Posterior cingulate gyrus (tissue), 11 donors: ENCODE results near the gene KRTAP10-6.
"Not testable (repeated sequence)": the region's sequence is repeated elsewhere in the genome, so short reads cannot be mapped to it uniquely, and the experiment has no call there.

Source experiments
- DNase-seq, 10 donors: peaks; one replicate each; pipeline versions ENCODE4 v3.0.0 to v3.0.0-alpha.2; 2020 to 2021; ENCODE audit warnings: mixed read lengths in 3 of 10
- intact Hi-C: fragments of 100-400 bp; cut with DNase I; formaldehyde crosslinking; loops from one replicate; pipeline ENCODE4 v1.15.1; 2023

The KRTAP10-6 gene

GRCh38 chr21:44601091-44601490 is 8.8 kb upstream of the KRTAP10-6 start:
- intact Hi-C loops, result not testable (repeated sequence)
- DNase-seq, result peak in 1 of 10 donors; percentile 56

DNA sequence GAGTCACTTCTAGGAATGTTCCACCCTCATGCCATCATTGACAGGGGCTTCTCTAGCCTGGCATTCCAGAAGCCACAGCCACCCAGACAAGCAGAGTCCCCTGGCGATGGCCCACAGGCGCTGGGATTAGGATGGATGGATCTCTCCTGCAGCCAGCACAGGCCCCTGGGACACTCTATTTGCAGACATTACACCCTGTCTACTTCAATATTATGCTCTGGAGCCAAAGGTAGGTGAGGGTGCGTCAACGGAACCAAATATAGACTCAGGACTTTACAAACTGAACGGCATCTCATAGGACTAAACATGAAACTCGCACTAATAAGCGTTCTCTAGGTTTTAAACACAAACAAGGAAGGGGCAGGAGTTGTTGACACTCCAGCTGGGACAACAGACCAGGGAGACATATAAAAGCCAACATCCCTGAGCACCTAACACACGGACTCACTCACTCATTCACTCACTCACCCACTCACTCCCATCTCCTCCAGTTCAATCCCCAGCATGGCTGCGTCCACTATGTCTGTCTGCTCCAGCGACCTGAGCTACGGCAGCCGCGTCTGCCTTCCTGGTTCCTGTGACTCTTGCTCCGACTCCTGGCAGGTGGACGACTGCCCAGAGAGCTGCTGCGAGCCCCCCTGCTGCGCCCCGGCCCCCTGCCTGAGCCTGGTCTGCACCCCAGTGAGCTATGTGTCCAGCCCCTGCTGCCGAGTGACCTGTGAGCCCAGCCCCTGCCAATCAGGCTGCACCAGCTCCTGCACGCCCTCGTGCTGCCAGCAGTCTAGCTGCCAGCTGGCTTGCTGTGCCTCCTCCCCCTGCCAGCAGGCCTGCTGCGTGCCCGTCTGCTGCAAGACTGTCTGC is 8.0 kb upstream of the KRTAP10-6 start, which contains the start of gene KRTAP10-7:
KRTAP10-7 (plus strand) TSS at position 480 of the 861 bp plus-strand sequence; CDS start at position 505, 25 bp downstream.
- DNase-seq, intact Hi-C loops: not testable (repeated sequence)

DNA sequence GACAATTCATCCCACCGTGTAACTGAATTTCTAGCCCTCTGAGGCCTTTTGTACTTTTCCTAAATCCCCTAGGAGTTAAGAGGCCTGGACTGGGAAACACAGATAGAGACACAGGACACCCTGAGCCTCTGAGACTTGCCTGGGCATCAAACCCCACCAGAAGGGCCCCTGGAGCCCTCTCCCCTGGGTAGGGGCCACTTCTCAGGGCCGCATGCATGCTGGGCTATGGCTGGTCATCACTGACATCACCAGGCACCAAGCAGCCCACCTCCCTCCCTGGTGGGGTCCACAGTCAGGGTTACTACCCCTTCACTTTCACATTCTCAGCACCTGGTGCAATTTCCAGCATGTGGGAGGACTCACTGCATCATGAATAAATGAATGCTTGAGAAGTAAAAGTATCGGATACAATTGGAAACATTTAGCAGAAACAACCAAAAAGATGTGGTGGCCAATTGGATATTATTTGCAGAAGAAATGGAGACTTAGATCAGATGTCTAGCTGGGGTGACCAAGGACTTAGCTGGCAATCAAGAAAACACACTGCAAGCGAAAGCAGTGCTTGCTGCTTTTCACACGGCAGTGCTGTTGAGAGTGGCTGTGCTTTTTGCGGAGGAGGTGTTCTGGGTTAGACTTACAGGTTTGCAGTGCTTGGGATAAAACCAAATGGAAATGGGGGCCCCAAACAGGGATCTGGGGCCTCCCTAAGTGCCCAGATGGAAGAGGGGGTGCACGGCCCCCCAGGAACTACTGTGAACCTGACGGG is 7.1 kb upstream of the KRTAP10-6 start:
- intact Hi-C loops, result no loop called here
- DNase-seq, result peak in 1 of 10 donors; percentile 66

GRCh38 chr21:44598061-44598460 is 5.8 kb upstream of the KRTAP10-6 start:
- DNase-seq, result no peak
- intact Hi-C loops, result no loop called here

DNA sequence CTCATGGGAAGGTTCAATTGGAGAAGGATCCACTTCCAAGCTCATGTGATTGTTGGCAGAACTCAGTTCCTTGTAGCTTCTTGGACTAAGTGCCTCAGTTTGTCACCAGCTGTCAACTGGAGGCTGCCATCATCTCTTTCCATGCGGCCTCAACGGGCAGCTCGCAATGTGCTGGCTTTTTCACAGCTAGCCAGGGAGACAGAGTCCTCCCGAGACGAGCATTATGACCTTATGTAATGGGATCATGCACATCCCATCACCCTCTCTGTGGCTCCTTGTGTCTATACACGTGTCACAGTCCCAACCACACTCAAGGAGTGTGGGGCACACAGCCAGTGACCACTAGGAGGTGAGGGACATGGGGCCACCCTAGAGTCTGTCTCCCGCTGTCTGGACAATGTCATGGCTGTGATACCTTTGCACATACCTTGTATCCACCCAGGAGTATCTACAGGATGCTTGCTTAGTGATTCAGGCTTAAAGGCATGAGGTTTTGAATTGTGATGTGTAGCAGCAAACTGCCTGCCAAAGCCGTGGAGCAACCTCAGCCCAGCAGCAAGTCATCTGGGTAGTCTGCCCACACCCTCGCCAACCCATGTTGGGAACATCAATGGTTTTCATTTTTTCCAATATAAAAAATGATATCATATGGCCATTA is 3.9 kb upstream of the KRTAP10-6 start:
- intact Hi-C loops, result no loop called here
- DNase-seq, result no peak

DNA sequence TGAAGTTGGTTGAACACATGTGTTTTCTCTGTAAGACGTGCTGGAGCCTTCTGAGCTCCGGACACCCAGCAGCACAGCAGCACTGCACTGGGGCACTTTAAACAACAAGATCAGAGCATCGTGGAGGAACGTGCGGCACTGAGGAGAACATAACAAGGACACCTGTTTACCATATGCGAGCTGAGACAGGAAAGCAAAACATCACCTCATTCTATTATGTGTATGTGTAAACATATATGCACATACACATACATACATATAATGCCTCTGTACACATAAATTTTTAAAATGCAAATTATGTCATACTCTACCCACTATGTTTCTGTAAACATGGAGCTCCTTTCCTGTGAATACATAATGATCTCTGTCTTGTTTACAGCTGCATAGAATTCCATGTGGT is 3.2 kb upstream of the KRTAP10-6 start:
- intact Hi-C loops, result no loop called here
- no peak for DNase-seq

- peak in 2 of 10 donors; percentile 31 to 34 for DNase-seq
- intact Hi-C loops, result no loop called here
Observed at GRCh38 chr21:44594406-44594916, 2.2 kb upstream of the KRTAP10-6 start.

DNA sequence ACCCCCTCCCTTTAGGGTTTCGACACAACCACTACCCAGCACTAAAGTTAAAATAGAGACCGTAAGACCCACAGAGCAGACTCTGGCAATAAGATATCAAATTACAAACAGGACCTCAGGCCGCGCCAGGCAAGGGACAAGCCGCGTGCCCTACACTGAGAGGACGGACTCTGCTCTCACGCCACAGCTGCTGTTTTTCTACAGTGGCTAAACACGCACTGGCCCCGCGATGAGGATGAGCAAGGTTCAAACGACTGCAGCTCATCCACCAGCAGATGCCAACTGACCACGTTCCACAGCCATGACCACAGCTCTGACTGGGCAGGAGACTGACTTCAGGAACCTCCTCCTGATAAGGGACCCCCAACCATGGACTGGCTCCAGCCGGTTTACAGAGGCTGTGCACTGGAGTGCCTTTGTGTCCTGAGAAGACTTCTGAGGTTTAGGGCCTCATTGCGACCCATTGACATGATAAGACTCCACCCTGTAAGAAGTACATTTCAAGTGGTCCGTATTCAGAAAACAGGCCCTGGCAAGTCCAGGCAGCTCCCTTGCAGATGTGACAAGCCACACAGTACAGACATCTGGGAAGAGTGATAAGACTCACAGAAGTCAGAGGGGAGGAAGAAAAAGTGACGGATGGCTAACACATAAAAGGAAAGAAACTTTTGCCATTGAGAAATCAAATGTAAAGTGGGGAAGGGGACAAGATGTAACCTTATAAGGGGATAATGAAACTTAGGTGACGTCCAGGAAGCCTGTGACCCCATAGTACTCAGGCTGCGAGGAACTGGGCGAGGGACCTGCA is 1.5 kb upstream of the KRTAP10-6 start:
- peak in 2 of 10 donors; percentile 22 to 41 for DNase-seq
- intact Hi-C loops, result no loop called here

- DNase-seq, result peak in 2 of 10 donors; percentile 22 to 68
- intact Hi-C loops, result not testable (repeated sequence)
Observed at GRCh38 chr21:44591801-44592130, 539 bp downstream of the KRTAP10-6 start.

DNA sequence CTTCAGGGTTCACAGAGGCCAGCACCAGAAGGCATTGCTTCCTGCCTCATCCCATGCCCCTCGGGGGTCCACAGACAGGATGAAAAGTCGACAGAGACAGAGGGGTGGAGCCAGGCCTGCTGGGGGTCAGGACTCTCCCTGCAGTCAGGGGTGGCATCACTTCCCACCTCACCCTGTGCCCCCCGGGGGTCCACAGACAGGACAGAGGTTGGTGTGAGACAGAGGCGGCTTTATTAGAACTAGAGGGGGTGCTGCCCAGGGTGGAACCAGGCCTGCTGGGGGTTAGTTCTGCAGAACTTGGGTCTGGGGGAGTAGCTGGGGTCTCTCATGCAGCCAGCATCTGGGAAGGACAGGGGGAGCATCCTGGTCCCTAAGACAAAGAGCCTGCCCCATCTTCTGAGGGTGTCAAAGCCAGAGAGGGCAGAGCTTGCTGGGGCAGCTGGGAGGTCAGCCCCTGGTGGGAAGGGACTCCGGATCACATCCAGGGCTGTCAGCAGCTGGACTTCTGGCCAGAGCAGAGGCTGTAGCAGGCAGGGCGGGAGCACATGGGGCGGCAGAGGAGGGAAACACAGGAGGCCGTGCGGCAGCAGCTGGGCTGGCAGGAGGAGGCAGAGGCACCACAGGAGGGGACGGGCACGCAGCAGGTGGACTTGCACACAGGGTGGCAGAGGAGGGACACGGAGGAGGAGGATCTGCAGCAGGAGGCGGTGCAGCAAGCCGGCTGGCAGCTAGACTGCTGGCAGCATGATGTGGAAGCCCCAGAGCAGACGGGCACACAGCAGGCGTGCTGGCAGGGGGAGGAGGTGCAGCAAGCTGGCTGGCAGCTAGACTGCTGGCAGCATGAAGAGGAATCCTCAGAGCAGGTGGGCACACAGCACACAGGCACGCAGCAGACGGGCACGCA is 1.2 kb downstream of the KRTAP10-6 start:
- DNase-seq, result peak in 2 of 10 donors; percentile 36 to 85
- intact Hi-C loops, result not testable (repeated sequence)

DNA sequence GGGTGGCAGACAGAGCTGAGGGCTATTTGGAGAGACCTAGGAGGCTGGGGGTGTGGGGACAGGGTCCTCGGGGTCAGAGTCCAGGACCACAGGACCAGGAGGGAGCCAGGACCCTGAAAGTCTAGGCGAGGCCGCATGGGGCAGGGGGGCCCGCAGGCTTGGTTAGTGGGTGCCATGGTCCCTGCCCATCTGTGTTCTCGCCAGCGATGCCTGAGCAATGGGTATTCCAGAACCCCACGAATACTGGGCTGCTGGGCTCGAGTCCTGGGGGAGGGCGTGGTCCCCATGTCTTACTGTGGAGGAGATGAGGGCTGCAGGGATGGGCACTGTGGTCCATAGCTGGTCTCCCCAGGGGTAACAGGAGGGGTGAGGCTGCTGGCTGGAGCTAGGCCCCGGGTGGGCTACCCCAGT is 2.0 kb downstream of the KRTAP10-6 start:
- DNase-seq, result peak in 2 of 10 donors; percentile 48 to 56
- intact Hi-C loops, result no loop called here

GRCh38 chr21:44589586-44590305 is 2.6 kb downstream of the KRTAP10-6 start:
- peak in 3 of 10 donors; percentile 20 to 74 (median 63) for DNase-seq
- intact Hi-C loops, result no loop called here

DNA sequence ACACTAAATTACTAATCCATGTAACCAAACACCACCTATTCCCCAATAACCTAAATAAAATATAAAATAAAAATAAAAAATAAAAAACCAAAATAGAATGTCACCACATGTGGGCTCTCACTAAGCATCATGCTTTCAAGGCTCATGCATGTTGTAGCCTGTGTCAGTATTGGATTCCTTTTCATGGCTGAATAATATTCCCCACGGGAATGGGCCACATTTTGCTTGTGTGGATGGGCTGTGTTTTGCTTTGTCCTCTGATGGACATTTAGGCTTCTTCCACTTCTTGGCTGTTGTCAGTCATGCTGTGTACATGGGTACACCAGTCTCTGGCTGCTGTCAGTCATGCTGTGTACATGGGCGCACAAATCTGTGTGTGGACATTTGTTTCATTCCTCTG is 3.2 kb downstream of the KRTAP10-6 start:
- intact Hi-C loops, result no loop called here
- no peak for DNase-seq

GRCh38 chr21:44585892-44586291 is 6.4 kb downstream of the KRTAP10-6 start:
- peak in 1 of 10 donors; percentile 58 for DNase-seq
- intact Hi-C loops, result no loop called here

- intact Hi-C loops, result no loop called here
- DNase-seq, result no peak
Observed at GRCh38 chr21:44583800-44584147, 8.5 kb downstream of the KRTAP10-6 start.

DNA sequence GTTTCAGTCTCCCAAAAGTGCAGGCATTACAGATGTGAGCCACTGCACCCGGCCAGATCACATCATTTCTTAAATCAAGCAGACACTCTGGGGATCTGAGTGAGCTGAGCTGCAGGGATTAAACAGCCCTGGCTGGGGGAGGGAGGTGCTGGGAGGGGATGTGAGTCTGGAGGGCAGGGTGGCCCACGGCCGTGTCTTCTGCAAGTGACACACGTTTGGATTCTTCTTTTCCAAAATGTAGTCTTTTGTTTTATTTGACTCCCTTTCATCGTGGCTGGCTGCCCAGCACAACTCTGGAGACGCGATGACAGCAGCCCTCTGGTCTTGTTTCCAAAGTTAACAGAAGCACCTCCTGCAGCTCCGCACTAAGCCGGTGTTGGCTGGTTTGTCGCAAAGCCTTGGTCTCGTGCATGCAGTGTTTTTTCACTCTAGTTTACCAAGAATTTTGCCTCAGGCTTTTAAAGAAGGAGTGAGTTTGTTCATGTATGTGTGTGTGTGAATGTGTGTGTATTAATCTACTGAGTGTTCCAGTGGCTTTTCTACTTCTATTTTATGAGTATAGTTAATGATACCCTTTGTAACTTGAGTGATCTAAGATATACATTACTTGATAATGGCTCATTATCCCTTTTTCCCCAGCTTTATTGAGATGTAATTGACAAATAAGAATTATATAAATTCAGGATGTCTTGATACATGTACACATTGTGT is 9.1 kb downstream of the KRTAP10-6 start:
- DNase-seq, result no peak
- intact Hi-C loops, result no loop called here

GRCh38 chr21:44582055-44582454 is 10.2 kb downstream of the KRTAP10-6 start:
- intact Hi-C loops, result no loop called here
- peak in 1 of 10 donors; percentile 31 for DNase-seq

DNA sequence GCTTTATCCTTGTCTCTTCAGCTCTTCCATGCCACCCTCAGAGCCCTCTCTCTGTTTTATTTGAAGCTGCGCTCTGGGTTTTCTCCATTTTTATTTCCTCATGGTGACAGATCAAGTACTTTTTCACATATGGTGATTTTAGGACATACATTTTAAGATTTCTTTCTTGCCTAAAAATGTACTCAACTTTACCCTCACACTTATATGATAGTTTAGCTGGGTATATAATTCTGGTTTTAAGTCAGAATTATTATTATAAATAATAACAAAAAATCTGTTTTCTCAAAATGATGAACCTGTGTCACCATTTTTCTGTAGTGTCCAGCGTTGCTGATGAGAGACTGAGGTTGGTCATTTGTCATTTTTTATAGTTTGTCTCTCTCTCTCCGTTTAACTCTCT is 11.1 kb downstream of the KRTAP10-6 start:
- no peak for DNase-seq
- intact Hi-C loops, result no loop called here
